H1 (cell line): ENCODE measurements around the gene ZDHHC24. TPM values are rescaled to one million over a fixed set of nuclear protein-coding genes. Genes with fewer than 3 reads are reported as not detected.

Source experiments
- CTCF ChIA-PET: fragments of 300-600 bp; sonication (Branson Sonifier 250); formaldehyde crosslinking; loops from one replicate; lab custom pipeline; 2021; ENCODE audit not compliant: partially characterized antibody; lab: Charles Lee
- POLR2A ChIA-PET: fragments of 300-600 bp; sonication (Branson Sonifier 250); formaldehyde crosslinking; loops from one replicate; lab custom pipeline; 2021; ENCODE audit warnings: inconsistent platforms; ENCODE audit not compliant: partially characterized antibody; lab: Charles Lee
- DNase-seq, 2 experiments: peaks; one replicate each; pipeline versions ENCODE4 v3.0.0 to v3.0.0-alpha.2; 2010 to 2022; ENCODE audit warnings: low spot score in 2 of 2, low read depth in 1 of 2, mixed read lengths in 1 of 2
- FAIRE-seq: peaks from 2 replicates; lab custom pipeline; 2011; peaks lifted over from hg19 to GRCh38; lab: Jason Lieb, UNC
- H2AFZ ChIP-seq: 2 replicates; pipeline ENCODE4 v1.8.1; 2012; ENCODE audit warnings: low read length, inconsistent platforms
- H2AK5ac ChIP-seq: 2 replicates; pipeline ENCODE4 v1.6.1; 2013; ENCODE audit warnings: low read depth, low read length
- H2BK120ac ChIP-seq: replicated peaks from 2 replicates; pipeline ENCODE3; 2013; ENCODE audit warnings: low read depth, low read length, inconsistent platforms
- H2BK12ac ChIP-seq: 2 replicates; pipeline ENCODE4 v1.6.1; 2013; ENCODE audit warnings: low read depth, low read length
- H2BK15ac ChIP-seq: 2 replicates; pipeline ENCODE4 v1.6.1; 2013; ENCODE audit warnings: low read length
- H2BK20ac ChIP-seq: 2 replicates; pipeline ENCODE4 v1.6.1; 2013; ENCODE audit warnings: low read length
- H2BK5ac ChIP-seq: 2 replicates; pipeline ENCODE4 v1.6.1; 2013; ENCODE audit warnings: low read depth, low read length
- H3K14ac ChIP-seq: 2 replicates; pipeline ENCODE4 v1.6.1; 2013; ENCODE audit warnings: inconsistent platforms; ENCODE audit not compliant: insufficient read length
- H3K18ac ChIP-seq: 2 replicates; pipeline ENCODE4 v1.6.1; 2013; ENCODE audit warnings: low read length; ENCODE audit errors: extremely low read depth
- H3K23ac ChIP-seq: 2 replicates; pipeline ENCODE4 v1.6.1; 2013; ENCODE audit warnings: inconsistent platforms; ENCODE audit not compliant: insufficient read length
- H3K23me2 ChIP-seq: 2 replicates; pipeline ENCODE4 v1.6.1; 2013; ENCODE audit warnings: low read depth, low read length
- H3K27ac ChIP-seq: 2 replicates; pipeline ENCODE4 v1.6.1; 2011; ENCODE audit warnings: low read depth, low read length, inconsistent platforms
- H3K27me3 ChIP-seq, 4 experiments: replicated peaks in 1 of 4; 1 replicate in 1 of 4; 2 replicates in 3 of 4; pipeline versions ENCODE4 v1.6.1 to v1.8.1; 2011 to 2013; ENCODE audit warnings: low read length in 3 of 4, mild to moderate bottlenecking in 3 of 4, inconsistent platforms in 2 of 4, mixed read lengths in 2 of 4, moderate library complexity in 1 of 4; ENCODE audit not compliant: control insufficient read depth in 3 of 4, insufficient read depth in 3 of 4; ENCODE audit errors: extremely low read depth in 1 of 4
- H3K36me3 ChIP-seq, 4 experiments: 2 replicates each; pipeline versions ENCODE4 v1.6.1 to v1.8.1; 2011 to 2013; ENCODE audit warnings: mild to moderate bottlenecking in 4 of 4, low read length in 3 of 4, moderate library complexity in 2 of 4, control low read depth in 1 of 4, inconsistent platforms in 1 of 4; ENCODE audit not compliant: insufficient read depth in 4 of 4, control insufficient read depth in 2 of 4
- H3K4ac ChIP-seq: replicated peaks from 2 replicates; pipeline ENCODE3; 2013; ENCODE audit warnings: low read length, low read depth, mixed read lengths, inconsistent platforms; ENCODE audit not compliant: insufficient read length
- H3K4me1 ChIP-seq, 4 experiments: replicated peaks in 1 of 4; 1 replicate in 1 of 4; 2 replicates in 3 of 4; pipeline versions ENCODE4 v1.6.1 to v1.8.1; 2011 to 2013; ENCODE audit warnings: low read length in 3 of 4, inconsistent platforms in 2 of 4, mixed read lengths in 1 of 4; ENCODE audit not compliant: insufficient read depth in 4 of 4, control insufficient read depth in 3 of 4
- H3K4me2 ChIP-seq, 2 experiments: 2 replicates each; pipeline versions ENCODE4 v1.6.1 to v1.8.1; 2011 to 2013; ENCODE audit warnings: low read depth in 2 of 2, low read length in 2 of 2, control low read depth in 1 of 2, inconsistent platforms in 1 of 2, mild to moderate bottlenecking in 1 of 2; ENCODE audit not compliant: insufficient read depth in 1 of 2
- H3K4me3 ChIP-seq, 4 experiments: fragments of 200-600, 300-600 bp in 1 of 4; sonication (generic), shearing (Covaris generic), sonication (Bioruptor Twin) in 1 of 4; 2 replicates each; pipeline versions ENCODE4 v1.5.1 to v1.8.1; 2011 to 2016; ENCODE audit warnings: low read length in 4 of 4, low read depth in 3 of 4, control low read depth in 2 of 4, inconsistent platforms in 2 of 4, mild to moderate bottlenecking in 2 of 4, mixed read lengths in 1 of 4, moderate library complexity in 1 of 4; ENCODE audit not compliant: insufficient read depth in 2 of 4; ENCODE audit errors: extremely low read depth in 1 of 4
- H3K56ac ChIP-seq: replicated peaks from 2 replicates; pipeline ENCODE3; 2013; ENCODE audit warnings: low read depth, mild to moderate bottlenecking, mixed read lengths, low read length, inconsistent platforms; ENCODE audit not compliant: insufficient read length
- H3K79me1 ChIP-seq: 2 replicates; pipeline ENCODE4 v1.6.1; 2013; ENCODE audit warnings: low read depth, low read length, control low read depth
- H3K79me2 ChIP-seq, 2 experiments: 2 replicates each; pipeline versions ENCODE4 v1.6.1 to v1.8.1; 2012 to 2013; ENCODE audit warnings: low read length in 2 of 2, mild to moderate bottlenecking in 2 of 2, inconsistent platforms in 1 of 2; ENCODE audit not compliant: insufficient read depth in 2 of 2, control insufficient read depth in 1 of 2
- H3K9ac ChIP-seq, 4 experiments: replicated peaks in 1 of 4; 1 replicate in 1 of 4; 2 replicates in 3 of 4; pipeline versions ENCODE4 v1.6.1 to v1.8.1; 2011 to 2013; ENCODE audit warnings: low read depth in 3 of 4, low read length in 3 of 4, control low read depth in 2 of 4, mild to moderate bottlenecking in 2 of 4, moderate library complexity in 2 of 4, inconsistent platforms in 1 of 4; ENCODE audit errors: extremely low read depth in 1 of 4
- H3K9me3 ChIP-seq, 2 experiments: 2 replicates each; pipeline versions ENCODE4 v1.6.1 to v1.8.1; 2012 to 2013; ENCODE audit warnings: mild to moderate bottlenecking in 2 of 2, moderate library complexity in 2 of 2, control low read depth in 1 of 2, inconsistent platforms in 1 of 2, low read depth in 1 of 2, low read length in 1 of 2, mixed read lengths in 1 of 2; ENCODE audit not compliant: insufficient read depth in 2 of 2
- H4K20me1 ChIP-seq, 2 experiments: replicated peaks in 1 of 2; 2 replicates each; pipeline versions ENCODE3 to v1.8.1; 2011 to 2013; ENCODE audit warnings: inconsistent platforms in 2 of 2, low read length in 2 of 2, mild to moderate bottlenecking in 1 of 2; ENCODE audit not compliant: insufficient read depth in 2 of 2, control insufficient read depth in 1 of 2
- H4K5ac ChIP-seq: 2 replicates; pipeline ENCODE4 v1.6.1; 2013; ENCODE audit warnings: low read length, low read depth, mixed read lengths, inconsistent platforms; ENCODE audit not compliant: insufficient read length
- H4K8ac ChIP-seq: 2 replicates; pipeline ENCODE4 v1.8.0; 2013; ENCODE audit warnings: mild to moderate bottlenecking, moderate library complexity, low read length, inconsistent platforms; ENCODE audit not compliant: insufficient read depth; ENCODE audit errors: extremely low read depth
- H4K91ac ChIP-seq: replicated peaks from 2 replicates; pipeline ENCODE3; 2013; ENCODE audit warnings: low read length, mixed read lengths, inconsistent platforms; ENCODE audit not compliant: insufficient read length
- CTBP2 ChIP-seq: IDR thresholded peaks from 2 replicates; pipeline ENCODE4 v1.7.0; 2011; ENCODE audit warnings: borderline replicate concordance, mild to moderate bottlenecking, moderate library complexity, mixed read lengths, low read length; ENCODE audit not compliant: insufficient read depth, insufficient read length
- WGBS, 2 experiments: shearing (Covaris generic) in 1 of 2; methylation state at CpG; one replicate each; pipeline versions ENCODE4 v1.1.6 to v1.1.7; 2013 to 2015; ENCODE audit warnings: low lambda C conversion rate in 2 of 2, mixed read lengths in 2 of 2, inconsistent platforms in 1 of 2, low coverage in 1 of 2, missing lambda C conversion rate in 1 of 2; ENCODE audit not compliant: insufficient replicate concordance in 2 of 2, insufficient coverage in 1 of 2, insufficient read length in 1 of 2; ENCODE audit errors: extremely low coverage in 1 of 2, missing lambda C conversion rate in 1 of 2; 5-methylcytosine and 5-hydroxymethylcytosine counted together
- polyA plus RNA-seq, 7 experiments: library from polyadenylated mRNA; depleted of rRNA in 3 of 7; stranded (reverse) in 5 of 7; unstranded in 2 of 7; fragments of >200 nt in 5 of 7; fragments of 200-250 nt in 2 of 7; gene quantifications; 1 replicate in 5 of 7; 2 replicates in 1 of 7; 4 replicates in 1 of 7; pipeline versions ENCODE4 v1.2.1 to v1.2.3, GENCODE V29; 2011 to 2013; ENCODE audit warnings: missing spikeins in 2 of 7, mixed read lengths in 2 of 7
- total RNA-seq: library from RNA; stranded (reverse); fragmentation: NEBNext Ultra II Directional; extraction: Animal tissue kit (Norgen Biotek cat#: 25700); gene quantifications from 2 replicates; pipeline ENCODE4 v1.2.1, GENCODE V29; 2021
- TF ChIP-seq, protein P1 (sequence below), 3 experiments: IDR thresholded peaks; 1 replicate in 2 of 3; 2 replicates in 1 of 3; pipeline versions ENCODE4 v1.5.1 to v1.6.1; 2011; ENCODE audit warnings: low read length in 3 of 3, mild to moderate bottlenecking in 3 of 3, inconsistent platforms in 2 of 3, low read depth in 1 of 3, moderate library complexity in 1 of 3; ENCODE audit not compliant: insufficient read depth in 1 of 3; ENCODE audit errors: control extremely low read depth in 1 of 3

ZDHHC24 gene
- total and polyA plus RNA-seq, 2 of the 8 experiments (the other 6 are each of a cell fraction or from before 2014, with no cell fraction given), result 8.4 to 9.7 TPM

DNA sequence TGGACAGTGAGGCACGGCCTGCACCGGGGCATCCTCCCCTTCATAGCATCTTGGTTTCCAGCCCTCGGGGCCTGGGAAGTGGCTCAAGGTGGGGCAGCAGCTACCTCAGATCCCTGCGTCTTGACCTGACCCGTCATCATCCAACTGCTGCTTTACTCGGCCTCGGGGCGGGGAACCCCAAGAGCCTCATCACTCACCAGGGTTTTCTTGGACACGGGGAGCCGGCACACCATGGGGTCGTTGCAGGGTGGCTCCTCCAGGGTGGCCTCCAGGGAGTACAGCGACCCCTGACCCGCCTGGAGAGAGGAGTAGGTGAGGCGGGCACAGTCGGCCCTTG, 21.9 kb upstream of the ZDHHC24 start:
- no peak overlapping the region for H2BK120ac ChIP-seq
- peaks cover 0 to 8% (median 5%) of the 10 kb centered on the region in 4 experiments; a peak in 5 of 8 replicates for H3K36me3 ChIP-seq
- no peak overlapping the region for H3K4ac ChIP-seq
- no peak overlapping the region for H2AFZ ChIP-seq
- H3K23ac ChIP-seq, result no peak overlapping the region
- ChIA-PET POLR2A (interaction anchor here (0.7 to 4.8 kb wide), 16 partner anchors 9 to 111 kb away, joined by 3 to 51 read pairs (median 5); partner anchors contain the start of genes ACTN3, RBM14, RBM4 and RBM4B), CTCF (interaction anchor here (0.7 to 4.6 kb wide), 6 partner anchors 10 to 1080 kb away, joined by 3 to 46 read pairs (median 4); partner anchors contain the start of genes CCDC87 and CCS)
- no peak for DNase-seq
- no peak overlapping the region for H2BK12ac ChIP-seq
- peak overlapping the region; percentile 67 for H4K91ac ChIP-seq
- H3K4me1 ChIP-seq, result peaks cover 11 to 20% (median 14%) of the 10 kb centered on the region in 4 experiments; a peak in 6 of 7 replicates
- peak overlapping the region in 1 of 2 experiments; percentile 11; a peak in 1 of 4 replicates for H3K4me2 ChIP-seq
- 0 out of 4 replicates have a peak, but pooled peaks cover 0 to 2% of the 10 kb centered on the region in 2 experiments for H3K9me3 ChIP-seq
- no peak overlapping the region for H3K56ac ChIP-seq
- H3K18ac ChIP-seq, result no peak overlapping the region
- WGBS, 2 experiments, result 89% methylated on average over 15 of the region's 15 CpGs; no CpG with 5 or more reads in 1 of the 2 experiments
- H3K23me2 ChIP-seq, result no peaks in the 10 kb centered on the region
- H3K79me2 ChIP-seq, result no peaks in the 10 kb centered on the region
- no peak overlapping the region for H2AK5ac ChIP-seq
- no peak overlapping the region for H4K5ac ChIP-seq
- no peak overlapping the region for H2BK15ac ChIP-seq
- 0 out of 2 replicates have a peak overlapping the region, but pooled peaks have one; percentile 32 for H2BK20ac ChIP-seq
- H4K8ac ChIP-seq, result peak overlapping the region; percentile 91
- H3K9ac ChIP-seq, result no peak overlapping the region
- H3K27me3 ChIP-seq, result no peaks in the 10 kb centered on the region
- H3K27ac ChIP-seq, result no peak overlapping the region
- no peak overlapping the region for H2BK5ac ChIP-seq
- no peak for TF ChIP-seq CTBP2
- TF ChIP-seq, protein P1, sequence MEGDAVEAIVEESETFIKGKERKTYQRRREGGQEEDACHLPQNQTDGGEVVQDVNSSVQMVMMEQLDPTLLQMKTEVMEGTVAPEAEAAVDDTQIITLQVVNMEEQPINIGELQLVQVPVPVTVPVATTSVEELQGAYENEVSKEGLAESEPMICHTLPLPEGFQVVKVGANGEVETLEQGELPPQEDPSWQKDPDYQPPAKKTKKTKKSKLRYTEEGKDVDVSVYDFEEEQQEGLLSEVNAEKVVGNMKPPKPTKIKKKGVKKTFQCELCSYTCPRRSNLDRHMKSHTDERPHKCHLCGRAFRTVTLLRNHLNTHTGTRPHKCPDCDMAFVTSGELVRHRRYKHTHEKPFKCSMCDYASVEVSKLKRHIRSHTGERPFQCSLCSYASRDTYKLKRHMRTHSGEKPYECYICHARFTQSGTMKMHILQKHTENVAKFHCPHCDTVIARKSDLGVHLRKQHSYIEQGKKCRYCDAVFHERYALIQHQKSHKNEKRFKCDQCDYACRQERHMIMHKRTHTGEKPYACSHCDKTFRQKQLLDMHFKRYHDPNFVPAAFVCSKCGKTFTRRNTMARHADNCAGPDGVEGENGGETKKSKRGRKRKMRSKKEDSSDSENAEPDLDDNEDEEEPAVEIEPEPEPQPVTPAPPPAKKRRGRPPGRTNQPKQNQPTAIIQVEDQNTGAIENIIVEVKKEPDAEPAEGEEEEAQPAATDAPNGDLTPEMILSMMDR (IDR thresholded peaks at IDR 0.05; ENCODE audit: control extremely low read depth in 1 of 3, insufficient read depth in 1 of 3, low read depth in 1 of 3, low read length in 3 of 3), result no peak
- TF ChIP-seq, all 59 proteins: peak for 0
- H3K79me1 ChIP-seq, result no peaks in the 10 kb centered on the region
- H3K14ac ChIP-seq, result no peak overlapping the region
- H4K20me1 ChIP-seq, result no peaks in the 10 kb centered on the region
- no peak for FAIRE-seq
- no peak overlapping the region for H3K4me3 ChIP-seq
